ENCODE data around the gene CDH18.

CDH18 gene

DNA sequence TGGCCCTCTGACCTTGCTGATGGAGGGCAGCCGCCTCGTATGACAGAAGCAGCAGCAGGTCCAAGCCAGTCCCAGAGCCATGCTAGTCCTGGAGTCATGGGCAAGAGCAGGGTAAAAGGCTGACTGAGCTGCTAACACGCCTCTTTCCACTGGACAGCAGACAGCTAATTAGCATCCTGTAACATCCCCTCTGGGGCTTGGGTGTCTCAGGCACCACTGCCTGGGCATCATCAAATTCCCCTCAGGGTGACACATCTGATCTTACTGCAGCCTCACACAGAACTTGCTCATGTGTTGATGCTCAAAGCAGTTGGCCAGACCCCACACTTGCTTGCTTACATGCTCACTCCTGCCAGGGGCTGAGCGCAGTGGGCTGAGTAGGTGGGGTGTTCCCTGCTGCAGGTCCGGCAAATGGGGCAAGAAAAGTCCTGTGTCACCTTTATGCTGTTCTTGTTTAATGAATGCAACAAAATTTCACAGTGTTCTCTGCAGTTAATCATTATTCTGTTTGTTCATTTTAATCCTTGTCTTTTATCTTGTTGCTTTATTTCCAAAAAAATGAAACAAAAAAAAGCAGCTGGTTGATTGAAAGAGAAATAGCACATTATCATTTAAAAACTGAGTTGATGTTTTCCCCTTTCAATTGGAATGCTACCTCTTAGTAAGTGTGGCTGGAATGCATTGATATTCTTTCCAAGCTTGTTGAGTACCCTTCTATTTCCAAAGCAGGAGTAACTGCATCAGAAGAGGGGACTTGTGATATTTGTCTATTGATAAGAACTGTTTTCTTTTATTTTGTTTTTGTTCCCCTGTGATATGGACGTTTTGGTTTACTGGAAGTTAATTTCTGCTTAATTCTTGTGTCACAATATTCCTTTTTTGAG is 254.1 kb downstream of the CDH18 start:
- no peak for DNase-seq

DNA sequence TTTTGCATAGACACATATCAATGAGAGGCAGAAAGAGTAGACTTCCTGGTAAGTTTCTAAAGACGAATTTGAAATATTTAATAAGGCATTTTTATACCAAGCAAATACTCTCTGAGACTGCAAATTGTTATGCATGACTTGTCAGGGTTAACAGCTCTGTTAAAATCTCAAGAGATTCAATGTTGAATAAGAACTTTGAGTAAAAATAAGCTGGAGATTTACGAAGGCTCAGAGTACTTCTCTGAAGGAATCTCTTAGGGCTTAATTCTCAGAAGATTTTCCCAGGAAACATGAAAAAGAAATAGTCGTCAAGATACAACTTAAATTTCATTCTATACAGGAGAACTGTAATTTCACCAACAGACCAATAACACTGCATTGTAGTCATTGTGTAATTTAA is 259.4 kb downstream of the CDH18 start:
- DNase-seq: no peak

DNA sequence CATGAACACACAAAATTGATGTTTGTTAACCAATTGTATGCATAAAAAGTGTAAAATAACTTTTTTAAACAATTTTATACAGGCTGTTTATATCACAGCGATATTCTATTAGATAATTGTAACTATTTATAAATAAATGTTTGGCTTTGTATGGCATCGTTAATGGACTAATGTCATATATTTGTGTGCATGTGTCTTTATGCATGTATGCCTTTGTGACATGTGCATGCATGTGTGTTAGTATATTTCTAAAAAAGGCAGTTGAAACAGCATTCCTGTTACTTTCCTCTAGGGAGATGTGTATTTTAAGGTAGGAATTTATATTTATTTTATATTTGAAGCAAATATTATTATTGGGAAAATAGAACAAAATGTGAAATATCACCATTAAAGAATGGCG is 268.9 kb downstream of the CDH18 start:
- no peak for DNase-seq

DNA sequence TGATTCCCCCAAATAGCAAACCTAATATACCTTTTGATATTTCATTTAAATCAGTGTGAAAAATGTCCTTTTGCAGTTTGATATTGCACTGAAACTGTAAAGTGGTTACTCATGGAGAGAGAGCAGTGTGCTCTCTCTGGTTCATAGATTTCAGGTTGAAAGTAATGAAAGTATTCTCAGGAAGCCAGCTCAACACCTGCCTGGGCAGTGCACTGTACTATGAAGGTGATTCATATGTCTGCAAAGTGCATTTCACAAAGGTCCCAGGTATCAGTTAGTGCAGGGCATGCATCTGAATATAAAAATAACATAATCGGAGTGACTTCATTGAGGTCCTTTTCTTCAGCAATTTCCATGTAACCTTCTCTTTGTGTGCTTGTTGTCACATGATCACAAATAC is 274.3 kb downstream of the CDH18 start:
- DNase-seq: no peak

DNA sequence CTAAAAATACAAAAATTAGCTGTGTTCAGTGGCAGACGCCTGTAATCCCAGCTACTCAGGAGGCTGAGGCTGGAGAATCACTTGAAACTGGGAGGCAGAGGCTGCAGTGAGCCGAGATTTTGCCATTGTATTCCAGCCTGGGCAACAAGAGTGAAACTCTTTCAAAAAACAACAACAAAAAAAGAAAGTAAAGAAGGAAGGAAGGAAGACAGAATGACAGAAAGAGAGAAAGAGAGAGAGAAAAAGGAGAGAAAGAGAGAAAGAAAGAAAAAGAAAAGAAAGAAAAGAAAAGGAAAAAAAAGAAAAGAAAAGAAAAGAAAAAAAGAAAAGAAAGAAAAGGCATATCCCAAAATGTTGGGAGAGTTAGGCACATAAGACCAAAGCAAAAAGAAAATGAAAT is 278.6 kb downstream of the CDH18 start:
- no peak for DNase-seq

DNA sequence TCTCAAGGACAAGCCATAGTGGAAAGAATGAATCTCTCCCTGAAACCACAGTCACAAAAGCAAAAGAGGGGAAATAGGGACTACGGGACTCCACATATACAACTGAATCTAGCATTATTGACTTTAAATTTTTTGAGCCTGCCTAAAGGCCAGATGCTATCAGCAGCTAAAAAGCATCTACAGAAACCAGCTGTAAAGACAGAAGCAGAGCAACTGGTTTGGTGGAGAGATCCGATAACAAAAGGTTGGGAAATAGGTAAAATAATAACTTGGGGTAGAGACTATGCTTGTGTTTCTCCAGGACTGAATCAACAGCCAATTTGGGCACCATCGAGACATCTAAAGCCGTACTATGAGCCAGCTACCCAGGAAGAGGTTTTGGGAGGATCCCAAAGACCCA is 281.2 kb downstream of the CDH18 start:
- DNase-seq: no peak

DNA sequence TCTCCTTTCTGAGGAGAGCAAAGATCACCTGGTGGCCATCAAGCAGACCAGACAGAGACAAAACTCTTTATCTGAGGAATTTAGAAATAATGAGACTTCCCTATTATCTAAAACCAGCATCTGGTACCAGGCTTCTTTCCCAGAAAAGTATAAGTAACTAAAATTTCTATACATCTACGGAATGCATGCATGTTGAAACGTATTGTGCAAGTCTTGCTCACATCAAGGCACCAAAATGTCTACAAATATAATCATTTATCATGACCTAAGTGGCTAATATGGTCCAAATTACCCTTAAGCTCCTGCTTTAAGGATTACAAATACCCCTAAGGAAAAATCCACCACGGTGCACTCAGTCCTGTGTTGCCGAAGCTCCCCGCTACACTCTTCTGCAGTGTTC is 286.3 kb downstream of the CDH18 start:
- DNase-seq: no peak

DNA sequence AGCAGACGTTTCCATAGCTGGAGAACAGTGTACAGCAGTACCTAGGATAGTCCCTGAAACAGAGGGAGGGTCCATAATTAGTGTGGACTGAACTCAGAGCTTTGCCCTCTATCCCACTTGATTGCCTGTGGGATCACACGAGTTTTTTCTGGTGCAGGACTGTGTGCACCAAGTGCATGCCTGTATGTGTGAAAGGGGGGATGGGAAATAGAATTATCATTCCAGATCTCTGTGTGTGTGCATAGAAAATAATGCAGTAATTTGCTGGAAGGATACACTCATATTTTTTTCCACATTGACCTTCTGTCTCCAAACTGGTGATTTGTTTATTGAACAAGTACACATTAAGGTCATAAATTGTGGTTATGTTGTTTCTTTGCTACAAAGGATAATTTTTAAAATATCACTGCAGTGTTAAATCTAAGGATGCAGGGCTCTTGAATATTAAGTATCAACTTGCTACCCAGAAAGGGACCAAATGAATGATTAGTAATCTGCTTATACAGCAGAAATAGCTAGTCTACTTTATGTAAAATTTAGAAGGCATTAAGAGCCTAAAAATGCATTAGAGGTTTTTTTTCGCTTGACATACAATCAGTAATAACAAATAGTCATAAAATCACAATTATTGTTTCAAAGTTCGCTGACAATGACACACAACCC is 292.9 kb downstream of the CDH18 start:
- DNase-seq: no peak

DNA sequence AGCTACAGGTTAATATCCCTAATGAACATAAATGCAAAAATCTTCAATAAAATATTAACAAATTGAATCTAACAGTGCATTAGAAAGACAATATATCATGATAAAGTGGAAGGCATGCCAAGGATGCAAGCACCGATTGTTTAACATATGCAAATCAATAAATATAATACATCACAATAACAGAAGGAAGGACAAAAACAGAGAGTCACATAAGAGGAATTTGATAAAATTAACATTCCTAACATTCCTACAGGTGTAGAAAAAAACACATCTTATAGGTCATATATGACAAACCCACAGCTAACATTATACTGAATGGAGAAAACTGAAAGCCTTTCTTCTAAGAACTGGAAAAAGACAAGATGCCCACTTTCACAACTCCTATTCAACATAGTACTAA is 297.0 kb downstream of the CDH18 start:
- DNase-seq: no peak

DNA sequence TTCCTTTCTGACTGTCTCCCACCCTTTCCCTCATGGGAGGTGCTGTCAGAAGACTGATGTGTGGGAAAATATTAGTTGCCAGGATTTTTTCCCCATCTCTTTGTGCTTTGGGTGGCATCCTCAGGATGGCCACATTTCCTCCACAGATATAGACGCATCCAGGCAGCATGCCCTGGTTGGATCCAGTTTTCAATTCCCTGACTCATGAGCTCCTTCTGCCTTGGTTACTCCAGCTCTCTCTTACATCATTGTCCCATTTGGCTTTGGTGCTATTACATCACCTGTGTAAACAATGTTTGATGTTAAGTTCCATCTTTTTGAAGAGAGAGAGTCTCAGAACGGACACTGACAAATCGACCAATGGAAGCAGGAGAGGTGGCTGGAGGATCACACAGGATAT is 302.5 kb downstream of the CDH18 start:
- DNase-seq: no peak

DNA sequence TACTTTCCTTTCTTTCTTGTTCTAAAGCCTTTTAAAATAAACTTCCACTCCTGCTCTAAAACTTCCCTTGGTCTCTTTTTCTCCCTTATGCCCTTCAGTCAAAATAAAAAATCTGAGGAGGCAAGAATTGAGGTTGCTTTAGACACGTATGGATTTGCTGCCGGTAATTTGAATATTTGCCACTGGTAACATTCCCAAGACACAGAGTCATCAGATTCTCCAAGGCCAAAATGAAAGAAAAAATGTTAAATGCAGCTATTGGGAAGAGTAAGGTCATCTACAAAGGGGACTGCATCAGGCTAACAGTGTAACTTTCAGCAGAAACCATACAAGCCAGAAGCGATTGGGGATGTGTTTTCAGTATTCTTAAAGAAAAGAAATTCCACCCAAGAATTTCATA is 311.1 kb downstream of the CDH18 start:
- no peak for DNase-seq

DNA sequence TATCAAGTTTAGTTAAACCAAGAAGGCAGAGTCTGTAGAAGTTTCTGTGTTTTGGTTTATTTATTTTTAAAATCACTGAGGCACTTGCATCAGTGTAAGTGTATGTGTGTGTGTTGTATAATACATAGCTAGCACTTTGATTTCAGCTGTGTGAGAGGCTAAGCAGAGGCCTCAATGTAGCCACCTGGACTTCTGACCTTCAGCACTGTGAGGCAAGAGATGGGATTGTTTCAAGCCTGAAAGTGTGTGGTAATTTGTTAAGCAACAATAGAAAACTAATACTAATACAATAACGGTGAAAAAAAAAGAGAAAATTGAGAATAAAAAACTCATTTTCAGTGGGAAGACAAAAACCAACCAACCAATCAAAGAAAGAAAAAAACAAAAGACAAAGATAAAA is 327.3 kb downstream of the CDH18 start:
- DNase-seq: no peak

DNA sequence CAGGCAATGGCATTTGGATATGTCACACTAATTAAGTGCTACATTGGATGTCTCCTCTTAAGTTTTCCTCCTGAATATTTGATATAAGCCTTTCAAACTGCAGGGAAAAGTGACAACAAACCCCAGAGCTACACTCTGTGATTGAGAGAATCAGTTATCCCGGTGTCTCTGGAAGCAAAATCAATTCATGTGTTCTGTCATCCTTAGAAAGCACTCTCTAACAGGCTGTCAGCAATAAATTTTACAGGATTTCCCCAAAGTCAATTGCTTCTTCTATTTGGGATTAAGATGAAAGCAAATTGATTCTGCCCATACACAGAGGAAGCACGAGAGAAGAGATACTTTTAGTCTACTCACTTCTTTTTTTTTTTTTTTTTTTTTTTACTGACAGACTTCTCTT is 332.4 kb downstream of the CDH18 start:
- no peak for DNase-seq

DNA sequence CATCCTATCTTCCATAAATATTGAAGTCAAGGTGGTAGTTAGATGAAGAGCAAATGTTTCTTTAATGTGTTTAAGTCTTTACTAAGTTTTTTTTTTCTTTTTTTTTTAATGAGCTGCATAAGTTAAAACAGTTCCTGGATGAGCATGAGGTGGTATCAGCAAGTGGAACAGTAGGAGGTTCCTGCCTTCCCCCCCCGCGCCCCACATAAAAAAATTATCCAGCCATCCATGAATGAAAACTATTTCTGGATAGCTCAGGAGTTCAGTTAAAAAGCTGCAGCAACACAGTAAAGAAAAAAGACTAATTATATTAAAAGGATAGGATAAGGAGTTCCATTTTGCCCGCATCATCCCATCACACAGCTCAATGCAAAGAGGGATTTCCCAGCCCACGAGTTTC is 349.5 kb downstream of the CDH18 start:
- DNase-seq: no peak

DNA sequence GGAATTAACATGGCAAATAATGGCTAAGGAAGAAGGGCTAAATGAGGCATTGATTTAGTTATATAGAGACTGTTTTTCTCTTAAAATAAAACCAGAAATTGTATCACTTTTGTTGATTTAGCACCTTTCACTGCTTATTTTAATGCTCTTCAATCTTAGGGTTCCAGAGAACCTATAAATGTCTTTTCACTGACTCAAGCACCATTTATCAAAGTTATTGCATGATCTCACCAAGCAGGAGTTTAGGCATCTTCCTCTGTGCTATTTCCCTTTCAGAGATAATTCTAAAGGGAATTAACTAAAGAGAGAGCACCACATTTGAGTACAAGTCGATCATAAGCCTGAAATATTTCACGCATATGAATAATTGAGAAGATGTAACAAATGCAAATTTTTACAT is 357.1 kb downstream of the CDH18 start:
- no peak for DNase-seq

DNA sequence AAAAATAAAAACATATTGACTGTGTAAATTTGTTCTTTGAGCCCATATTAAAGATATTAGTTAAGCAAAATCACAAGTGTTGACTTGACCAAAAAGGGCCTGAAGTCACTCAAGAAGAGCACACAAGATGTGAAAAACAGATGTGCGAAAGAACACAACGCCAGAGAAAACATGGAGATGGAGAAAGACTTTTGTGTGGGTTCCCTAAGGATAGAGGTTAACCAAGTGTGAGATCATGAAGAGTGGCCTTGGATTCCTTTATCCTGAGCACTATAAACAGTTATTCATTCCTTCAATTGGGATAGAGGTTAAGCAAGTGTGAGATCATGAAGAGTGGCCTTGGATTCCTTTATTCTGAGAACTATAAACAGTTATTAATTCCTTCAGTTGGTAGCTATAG is 361.8 kb downstream of the CDH18 start:
- no peak for DNase-seq

DNA sequence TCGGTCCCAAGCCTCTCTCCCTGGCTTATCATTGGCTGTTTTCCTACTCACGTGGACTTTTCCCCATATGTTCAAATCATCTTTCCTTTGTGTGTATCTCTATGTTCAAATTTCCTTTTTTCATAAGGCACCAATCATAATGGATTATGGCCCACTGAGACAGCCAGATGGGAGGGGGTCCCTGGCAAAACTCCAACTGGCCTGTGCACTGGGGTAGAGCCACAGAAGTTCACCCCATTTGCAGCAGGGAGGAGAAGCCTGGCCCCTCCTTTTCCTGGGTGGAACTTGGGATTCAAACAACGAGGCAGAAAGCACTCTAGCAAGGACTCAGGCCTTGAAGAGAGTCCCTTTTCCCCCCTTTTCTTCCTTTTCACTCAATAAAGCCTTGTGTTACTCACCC is 362.4 kb downstream of the CDH18 start:
- DNase-seq: no peak

DNA sequence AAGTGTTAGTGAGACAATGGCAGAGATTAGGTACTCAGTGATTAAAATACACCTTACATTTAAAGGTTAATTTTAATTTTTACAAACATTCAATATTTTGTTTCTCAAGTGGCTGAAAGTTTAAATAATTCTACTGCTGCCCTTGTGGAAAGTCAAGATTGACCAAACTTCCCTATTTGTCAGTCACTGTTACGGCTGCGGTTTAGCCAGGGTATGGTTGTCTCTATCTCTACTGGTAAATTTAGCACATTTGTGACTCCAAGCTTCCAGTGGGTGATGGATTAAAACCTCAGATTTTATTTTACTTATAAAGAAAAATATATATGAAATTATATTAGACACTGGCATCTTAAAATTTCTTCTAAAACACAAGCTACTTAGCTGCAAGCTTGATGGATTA is 368.4 kb downstream of the CDH18 start:
- DNase-seq: no peak

DNA sequence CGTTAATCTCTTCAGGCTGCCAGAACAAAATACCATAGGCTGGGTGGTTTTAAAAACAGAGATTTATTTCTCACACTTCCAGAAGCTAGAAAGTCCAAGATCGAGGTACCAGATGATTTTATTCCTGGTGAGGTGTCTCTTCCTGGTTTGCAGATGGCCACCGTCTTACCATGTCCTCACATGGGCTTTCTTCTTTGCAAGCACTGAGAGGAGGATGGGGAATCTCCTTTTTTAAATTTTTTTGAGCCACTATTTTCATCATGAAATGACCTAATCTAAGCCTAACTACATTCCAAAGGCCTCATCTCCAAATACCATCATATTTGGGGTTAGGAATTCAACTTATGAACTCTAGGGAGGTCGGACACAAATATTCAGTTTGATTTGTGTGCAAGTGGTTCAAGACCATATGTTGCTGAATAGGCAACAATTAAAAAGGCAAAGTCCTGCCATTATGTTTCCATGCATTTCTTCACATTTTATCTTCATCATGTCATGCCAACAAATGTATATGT is 371.2 kb downstream of the CDH18 start:
- no peak for DNase-seq

DNA sequence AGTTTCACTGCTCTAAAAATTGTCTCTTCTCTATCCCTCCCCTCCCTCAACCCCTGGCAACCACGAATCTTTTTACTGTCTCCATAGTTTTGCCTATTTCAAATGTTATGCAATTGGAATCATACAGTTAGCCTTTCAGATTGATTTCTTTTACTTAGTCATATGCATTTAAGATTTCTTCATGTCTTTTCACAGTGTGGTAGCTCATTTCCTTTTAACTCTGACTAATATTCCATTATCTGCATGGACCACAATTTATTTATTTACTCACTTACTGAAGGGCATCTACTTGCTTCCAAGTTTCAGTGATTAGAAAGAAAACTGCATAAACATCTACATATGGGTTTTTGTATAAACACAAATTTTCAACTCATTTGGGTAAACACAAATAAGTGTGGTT is 372.3 kb downstream of the CDH18 start:
- DNase-seq: no peak

DNA sequence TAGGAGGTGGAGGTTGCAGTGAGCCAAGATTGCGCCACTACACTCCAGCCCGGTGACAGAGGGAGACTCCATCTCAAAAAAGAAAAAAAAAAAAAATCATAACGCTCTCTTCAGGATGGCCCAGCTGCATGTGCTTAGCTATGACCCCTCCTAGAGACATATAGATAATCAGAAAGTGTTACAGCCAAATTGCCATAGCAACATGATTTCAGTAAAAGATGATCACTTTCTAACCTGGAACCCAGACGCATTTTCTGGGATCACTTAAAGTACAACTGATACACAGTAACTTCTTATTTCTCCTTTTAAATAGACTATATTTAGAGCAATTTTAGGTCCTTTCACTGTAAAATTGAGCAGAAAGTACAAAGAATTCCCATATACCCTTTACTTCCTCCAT is 372.9 kb downstream of the CDH18 start:
- no peak for DNase-seq

DNA sequence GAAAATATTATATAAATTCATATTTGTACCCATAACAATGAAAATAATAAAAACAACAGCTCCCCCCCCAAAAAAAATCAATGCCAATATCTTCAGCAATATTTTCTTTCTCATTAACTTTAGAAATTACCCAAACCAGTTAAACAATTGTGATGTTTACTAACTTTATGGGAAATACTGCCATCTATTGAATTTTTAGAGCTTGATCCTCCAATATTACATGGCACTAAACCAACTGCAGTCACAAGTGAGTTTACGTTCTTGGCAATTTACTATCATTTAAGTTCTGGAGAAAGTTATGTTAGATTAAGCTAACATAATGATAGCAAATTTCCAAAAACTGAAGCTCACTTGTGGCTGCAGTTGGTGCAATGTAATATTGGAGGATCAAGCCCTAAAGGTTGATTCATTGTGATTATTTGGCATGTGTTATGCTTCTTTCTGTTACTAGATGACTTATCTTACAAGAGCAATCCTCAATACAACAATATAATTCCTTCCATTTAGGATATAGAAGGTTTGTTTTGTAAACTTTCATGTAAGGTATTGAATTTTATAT is 379.5 kb downstream of the CDH18 start:
- DNase-seq: no peak

DNA sequence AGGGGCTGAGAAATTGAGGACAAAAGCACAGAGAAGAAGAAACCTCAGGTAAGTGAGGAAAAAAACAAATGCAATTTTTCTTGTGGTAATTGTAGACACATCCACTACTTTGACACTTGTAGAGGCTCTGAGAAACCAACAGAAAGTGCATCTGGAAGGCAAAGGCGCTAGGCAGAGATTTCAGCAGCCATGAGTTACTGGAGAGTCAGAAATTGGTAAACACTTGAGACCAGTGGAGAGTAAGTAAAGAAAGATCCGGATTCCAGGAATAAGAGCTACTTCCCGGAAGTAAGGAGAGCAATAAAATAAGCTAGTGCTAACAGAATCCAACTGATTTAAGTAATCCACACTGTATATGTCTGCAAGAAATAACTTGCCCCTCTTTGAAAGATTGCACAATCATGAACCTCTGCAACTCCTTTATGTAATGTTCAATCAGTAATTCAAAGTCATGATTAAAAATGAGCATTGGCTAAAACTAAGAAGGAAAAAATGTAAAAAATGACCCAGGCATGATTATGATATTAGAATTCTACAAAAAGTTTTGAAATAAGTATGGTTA is 382.1 kb downstream of the CDH18 start:
- no peak for DNase-seq

DNA sequence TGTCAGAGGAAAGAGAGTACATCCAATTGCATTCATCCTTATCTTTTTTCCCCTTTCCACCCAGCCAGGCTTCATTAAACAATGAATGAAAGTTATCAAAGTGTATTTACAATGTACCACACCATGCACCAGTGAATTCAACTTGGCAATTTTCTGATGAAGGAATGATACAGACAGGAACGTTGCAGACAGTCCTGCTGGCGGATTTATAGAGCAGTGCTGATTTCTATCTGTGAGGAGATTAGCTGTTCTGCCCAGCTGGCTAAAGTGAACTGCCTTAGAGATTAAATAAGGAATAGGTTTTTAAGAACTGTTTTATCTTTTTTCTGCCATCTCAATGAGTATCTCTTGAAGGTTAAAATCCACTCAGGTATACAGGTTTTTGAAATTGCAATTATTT is 403.9 kb downstream of the CDH18 start:
- DNase-seq: no peak

All from activated naive CD4-positive, alpha-beta T cell treated with anti-CD3 and anti-CD28 coated beads, Interleukin-2, amount 50 U/mL, for 16 hours (primary cell).